ENCODE data around the gene OGDH.

DNA sequence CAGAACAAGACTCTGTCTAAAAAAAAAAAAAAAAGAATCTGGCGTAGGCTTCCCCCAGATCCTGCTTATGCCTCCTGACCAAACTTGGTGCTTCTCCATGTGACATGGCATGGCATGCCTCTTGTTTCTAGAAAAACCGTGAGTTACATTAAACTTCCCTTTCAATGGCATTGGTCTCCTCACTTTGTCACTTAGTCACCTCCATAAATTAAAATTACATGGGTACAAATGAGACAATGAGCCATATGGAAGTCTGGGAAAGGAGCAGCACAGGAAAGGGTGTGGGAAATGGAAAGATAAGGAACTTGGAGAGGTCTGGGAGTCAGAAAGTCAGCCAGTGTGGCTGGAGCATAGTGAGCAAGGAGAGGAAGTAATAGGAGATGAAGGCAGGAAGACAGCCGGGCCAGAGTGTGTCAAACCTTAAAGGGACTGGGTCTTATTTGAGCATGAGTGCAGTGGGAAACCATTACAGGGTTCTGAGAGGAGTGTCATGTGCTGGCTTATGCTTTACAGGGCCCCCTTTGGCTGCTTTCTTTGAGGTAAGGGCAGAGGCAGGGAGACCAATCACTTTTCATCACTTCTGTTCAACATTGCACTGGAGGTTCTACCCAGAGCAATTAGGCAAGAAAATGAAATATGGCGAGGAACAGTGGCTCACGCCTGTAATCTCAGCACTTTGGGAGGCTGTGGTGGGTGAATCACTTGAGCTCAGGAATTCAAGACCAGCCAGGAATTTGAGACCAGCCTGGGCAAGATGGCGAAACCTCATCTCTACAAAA lies 120.9 kb downstream of the OGDH start:
- no peak for TF ChIP-seq HDAC2 (CRISPR knock-in tag; IDR thresholded peaks at IDR 0.05)
- no peak for TF ChIP-seq YY1 (IDR thresholded peaks at IDR 0.05; ENCODE audit: insufficient read depth, insufficient replicate concordance, low read depth, low read length)
- no peak for TF ChIP-seq MAFG (CRISPR knock-in tag; IDR thresholded peaks at IDR 0.05)
- no peak for TF ChIP-seq NFYB (CRISPR knock-in tag; IDR thresholded peaks at IDR 0.05)
- TF ChIP-seq KLF6 (CRISPR knock-in tag; IDR thresholded peaks at IDR 0.05) = no peak
- TF ChIP-seq ZNF589 (CRISPR knock-in tag; conservative IDR thresholded peaks at IDR 0.05) = no peak
- no peak for TF ChIP-seq RXRA (CRISPR knock-in tag; IDR thresholded peaks at IDR 0.05)
